Transverse colon (tissue), 4 donors: Measurements from ENCODE around the gene LRRC4B.

Experiments used
- CTCF ChIP-seq, 5 experiments: fragments of 200-600 bp in 3 of 5; fragments of 450-650 bp in 2 of 5; sonication (generic) in 3 of 5; IDR thresholded peaks; 1 replicate in 2 of 5; 2 replicates in 3 of 5; pipeline ENCODE4 v1.5.1; 2016 to 2017; ENCODE audit warnings: antibody characterized with exemption in 5 of 5, inconsistent platforms in 3 of 5, mild to moderate bottlenecking in 2 of 5, moderate library complexity in 1 of 5
- POLR2A ChIP-seq: fragments of 450-650 bp; IDR thresholded peaks from one replicate; pipeline ENCODE4 v1.6.1; 2016; ENCODE audit warnings: antibody characterized with exemption, mild to moderate bottlenecking, moderate library complexity
- POLR2AphosphoS5 ChIP-seq, 3 donors: sonication (generic); formaldehyde crosslinking; IDR thresholded peaks; one replicate each; pipeline ENCODE4 v1.6.1; 2016; ENCODE audit warnings: antibody characterized with exemption in 3 of 3

- TF ChIP-seq POLR2A = no peak
- no peak for TF ChIP-seq POLR2AphosphoS5 (IDR thresholded peaks at IDR 0.05)
- TF ChIP-seq CTCF (IDR thresholded peaks at IDR 0.05) = no peak
Measured at GRCh38 chr19:50515168-50515561, 53.1 kb downstream of the LRRC4B start.
